SJCRH30 (cell line): Measurements from ENCODE around the gene CTNNA1. TPM values are rescaled to one million over a fixed set of nuclear protein-coding genes. Genes with fewer than 3 reads are reported as not detected.
A peak's percentile ranks its signal among the peaks of the same experiment; 100 is the strongest.
"Not testable (repeated sequence)": the region's sequence is repeated elsewhere in the genome, so short reads cannot be mapped to it uniquely, and the experiment has no call there.

ENCODE experiments used
- DNase-seq, 2 experiments: peaks; one replicate each; pipeline ENCODE4 v3.0.0-alpha.2; 2015 to 2020
- H3K27ac ChIP-seq: fragments of 250-450 bp; sonication (Bioruptor Pico); 2 replicates; pipeline ENCODE4 v1.5.1; 2020; ENCODE audit warnings: mild to moderate bottlenecking, moderate library complexity
- H3K27me3 ChIP-seq: fragments of 250-450 bp; sonication (Bioruptor Pico); 2 replicates; pipeline ENCODE4 v1.5.1; 2020; ENCODE audit warnings: mild to moderate bottlenecking, moderate library complexity
- H3K36me3 ChIP-seq: fragments of 250-450 bp; sonication (Bioruptor Pico); 2 replicates; pipeline ENCODE4 v1.5.1; 2020; ENCODE audit warnings: mild to moderate bottlenecking, moderate library complexity
- H3K4me1 ChIP-seq: fragments of 250-450 bp; sonication (Bioruptor Pico); 2 replicates; pipeline ENCODE4 v1.5.1; 2020; ENCODE audit warnings: mild to moderate bottlenecking, moderate library complexity
- H3K4me3 ChIP-seq: fragments of 250-450 bp; sonication (Bioruptor Pico); 2 replicates; pipeline ENCODE4 v1.5.1; 2020; ENCODE audit warnings: mild to moderate bottlenecking, moderate library complexity
- H3K9me3 ChIP-seq: fragments of 250-450 bp; sonication (Bioruptor Pico); replicated peaks from 2 replicates; pipeline ENCODE4 v1.5.1; 2020; ENCODE audit warnings: mild to moderate bottlenecking, moderate library complexity
- total RNA-seq: library from RNA; depleted of rRNA; stranded (reverse); fragments of >200 nt; shearing (Covaris generic); gene quantifications from 2 replicates; pipeline ENCODE4 v1.2.3, GENCODE V29; 2014

CTNNA1 gene
- total RNA-seq, 1 experiment from 2014 or later: 153 TPM

GRCh38 chr5:138717399-138717798, 35.8 kb upstream of the CTNNA1 start:
- no peaks in the 10 kb centered on the region for H3K36me3 ChIP-seq
- H3K27me3 ChIP-seq: no peaks in the 10 kb centered on the region
- no peaks in the 10 kb centered on the region for H3K9me3 ChIP-seq
- H3K27ac ChIP-seq: no peak overlapping the region
- H3K4me1 ChIP-seq: peaks cover 14% of the 10 kb centered on the region
- DNase-seq: no peak
- no peak overlapping the region for H3K4me3 ChIP-seq

GRCh38 chr5:138719811-138720210, 33.4 kb upstream of the CTNNA1 start:
- Histone ChIP-seq H3K36me3 (no peaks in the 10 kb centered on the region), H3K4me1 (peaks cover 14% of the 10 kb centered on the region), H3K9me3 (no peaks in the 10 kb centered on the region), H3K4me3 (no peak overlapping the region), H3K27me3 (no peaks in the 10 kb centered on the region), H3K27ac (no peak overlapping the region)
- DNase-seq: no peak

DNA sequence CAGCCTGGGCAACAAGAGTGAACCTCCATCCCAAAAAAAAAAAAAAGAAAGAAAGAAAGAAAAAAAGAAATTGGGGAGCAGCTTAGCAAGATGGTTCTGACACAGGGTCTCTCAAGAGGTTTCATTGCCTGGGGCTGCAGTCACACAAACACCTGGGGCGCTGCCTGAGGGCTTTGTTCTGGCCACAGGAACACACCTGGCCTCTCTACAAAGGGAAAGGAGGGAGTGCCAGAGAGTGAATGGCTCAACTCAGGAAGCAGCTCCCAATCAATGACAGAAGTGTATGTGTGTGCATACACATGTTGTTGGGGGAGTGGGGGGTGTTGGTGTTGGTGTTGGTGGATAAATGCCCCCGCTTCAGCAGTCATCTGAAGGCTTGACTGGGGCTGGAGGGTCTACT, 32.4 kb upstream of the CTNNA1 start:
- Histone ChIP-seq H3K27ac (no peak overlapping the region), H3K9me3 (no peaks in the 10 kb centered on the region), H3K4me1 (peaks cover 12% of the 10 kb centered on the region), H3K27me3 (no peaks in the 10 kb centered on the region), H3K4me3 (no peak overlapping the region), H3K36me3 (no peaks in the 10 kb centered on the region)
- no peak for DNase-seq

DNA sequence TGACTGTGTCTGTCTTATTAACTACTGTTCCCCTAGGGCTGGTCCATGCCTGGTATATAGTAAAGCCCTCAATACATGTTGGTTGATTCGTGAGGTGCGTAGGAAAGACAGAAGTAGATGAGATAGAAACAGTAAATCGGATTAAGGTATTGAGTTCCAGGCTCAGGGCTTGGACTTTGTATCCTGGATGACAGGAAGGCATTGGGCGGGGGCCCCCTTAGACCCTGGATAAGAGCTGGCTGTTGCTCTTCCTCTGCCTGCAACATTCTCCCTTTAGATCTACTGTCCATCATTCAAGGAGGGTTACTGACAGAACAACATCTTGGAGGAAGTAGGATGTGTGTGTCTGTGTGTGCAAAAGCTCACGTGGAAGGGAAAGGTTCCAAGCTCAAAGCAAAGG, 31.2 kb upstream of the CTNNA1 start:
- DNase-seq: no peak
- Histone ChIP-seq H3K4me1 (peaks cover 2% of the 10 kb centered on the region), H3K4me3 (no peak overlapping the region), H3K36me3 (no peaks in the 10 kb centered on the region), H3K27me3 (no peaks in the 10 kb centered on the region), H3K9me3 (no peaks in the 10 kb centered on the region), H3K27ac (no peak overlapping the region)

DNA sequence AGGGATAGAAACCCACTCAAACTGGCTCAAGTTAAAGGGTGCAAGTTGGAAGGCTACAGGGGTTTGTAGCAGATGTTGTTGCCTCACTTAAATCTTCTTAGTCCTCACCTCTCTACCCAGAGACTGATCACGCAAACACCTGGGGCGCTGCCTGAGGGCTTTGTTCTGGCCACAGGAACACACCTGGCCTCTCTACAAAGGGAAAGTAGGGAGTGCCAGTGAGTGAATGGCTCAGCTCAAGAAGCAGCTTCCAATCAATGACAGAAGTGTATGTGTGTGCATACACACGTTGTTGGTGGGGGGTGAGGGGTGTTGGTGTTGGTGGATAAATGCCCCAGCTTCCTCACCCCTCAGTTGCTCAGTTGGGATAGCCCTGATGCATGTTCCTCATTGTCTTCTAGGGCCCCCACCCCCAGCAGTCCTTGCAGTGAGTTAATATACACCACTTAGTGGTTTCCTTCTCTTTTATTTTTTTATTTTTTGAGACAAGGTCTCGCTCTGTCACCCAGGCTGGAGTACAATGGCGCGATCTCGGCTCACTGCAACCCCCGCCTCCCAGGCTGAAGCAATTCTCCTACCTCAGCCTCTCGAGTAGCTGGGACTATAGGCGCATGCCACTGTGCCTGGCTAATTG, 30.6 kb upstream of the CTNNA1 start:
- Histone ChIP-seq H3K36me3 (no peaks in the 10 kb centered on the region), H3K27me3 (no peaks in the 10 kb centered on the region), H3K27ac (no peak overlapping the region), H3K4me1 (no peaks in the 10 kb centered on the region), H3K4me3 (no peak overlapping the region), H3K9me3 (no peaks in the 10 kb centered on the region)
- DNase-seq: no peak

GRCh38 chr5:138724470-138725146, 28.6 kb upstream of the CTNNA1 start:
- no peaks in the 10 kb centered on the region for H3K27me3 ChIP-seq
- H3K4me3 ChIP-seq: no peak overlapping the region
- H3K4me1 ChIP-seq: no peaks in the 10 kb centered on the region
- no peak overlapping the region for H3K27ac ChIP-seq
- no peaks in the 10 kb centered on the region for H3K9me3 ChIP-seq
- no peak for DNase-seq
- H3K36me3 ChIP-seq: no peaks in the 10 kb centered on the region

DNA sequence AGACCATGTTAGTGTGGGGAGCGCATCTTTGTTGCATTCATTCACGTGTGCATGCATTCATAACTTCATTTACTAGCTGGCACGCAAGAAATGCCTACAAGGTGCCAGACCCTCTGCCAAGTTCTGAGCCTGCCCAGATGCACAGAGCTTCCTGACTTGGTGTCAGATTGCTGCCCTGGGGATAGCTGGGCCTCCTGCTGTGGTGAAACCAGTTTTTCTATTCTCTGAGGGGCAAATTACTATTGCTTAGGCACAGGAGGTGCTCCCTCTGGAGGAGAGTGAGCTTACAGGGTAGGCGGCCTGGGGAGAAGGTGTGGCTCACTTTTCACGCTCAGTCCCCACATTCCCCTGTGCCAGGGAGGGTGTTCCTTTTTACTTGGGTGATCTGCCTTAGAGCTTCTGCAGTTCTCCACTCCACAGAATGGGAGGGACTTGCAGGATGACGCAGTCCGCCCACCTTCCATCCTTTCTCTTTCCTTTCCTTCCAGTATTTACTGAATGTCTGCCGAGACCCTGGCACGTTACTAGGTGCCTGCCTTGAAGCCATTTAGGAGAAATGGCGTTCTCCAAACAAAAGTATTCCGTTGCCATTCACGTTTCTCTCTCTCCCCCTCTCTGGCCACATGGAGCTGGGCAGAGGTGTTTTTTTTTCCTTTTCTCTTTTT, 27.9 kb upstream of the CTNNA1 start:
- Histone ChIP-seq H3K27ac (no peak overlapping the region), H3K36me3 (no peaks in the 10 kb centered on the region), H3K9me3 (no peaks in the 10 kb centered on the region), H3K27me3 (no peaks in the 10 kb centered on the region), H3K4me3 (no peak overlapping the region), H3K4me1 (no peaks in the 10 kb centered on the region)
- peak; percentile 36 to 62 for DNase-seq

DNA sequence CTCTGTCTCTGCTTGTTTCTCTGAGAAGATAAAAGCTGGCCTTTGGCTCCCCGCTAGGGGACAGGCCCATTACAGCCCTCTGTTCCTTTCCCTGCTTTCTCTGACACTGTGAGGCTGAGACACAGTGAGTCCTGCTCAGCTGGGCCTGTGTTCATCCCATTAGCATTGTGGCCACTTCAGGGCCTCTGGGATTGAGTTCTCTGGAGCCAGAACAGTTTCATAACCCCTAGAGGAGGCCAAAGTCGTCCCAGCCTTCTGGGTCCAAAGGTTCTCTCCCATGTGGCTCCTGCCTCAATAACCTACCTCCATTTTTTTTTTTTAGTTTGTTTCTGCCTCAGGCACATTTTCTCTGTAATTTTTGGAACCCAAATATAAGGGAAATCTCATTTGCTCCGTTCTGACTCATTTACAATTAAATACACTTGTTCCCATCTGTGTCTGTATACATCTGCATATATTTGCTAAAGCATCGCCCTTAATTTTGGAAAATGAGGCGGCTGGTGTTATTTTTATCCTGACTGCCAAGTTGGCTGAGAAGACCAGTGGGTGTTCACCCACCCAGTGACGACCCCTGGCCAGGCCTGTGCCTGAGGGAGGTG, 27.3 kb upstream of the CTNNA1 start:
- Histone ChIP-seq H3K9me3 (no peaks in the 10 kb centered on the region), H3K27me3 (no peaks in the 10 kb centered on the region), H3K36me3 (no peaks in the 10 kb centered on the region), H3K4me3 (no peak overlapping the region), H3K27ac (no peak overlapping the region), H3K4me1 (no peaks in the 10 kb centered on the region)
- DNase-seq: peak in 1 of 2 experiments; percentile 18

- Histone ChIP-seq H3K4me3 (no peak overlapping the region), H3K27me3 (no peaks in the 10 kb centered on the region), H3K36me3 (no peaks in the 10 kb centered on the region), H3K9me3 (no peaks in the 10 kb centered on the region), H3K27ac (no peak overlapping the region), H3K4me1 (no peaks in the 10 kb centered on the region)
- no peak for DNase-seq
Measured at GRCh38 chr5:138726848-138727247, 26.4 kb upstream of the CTNNA1 start.

DNA sequence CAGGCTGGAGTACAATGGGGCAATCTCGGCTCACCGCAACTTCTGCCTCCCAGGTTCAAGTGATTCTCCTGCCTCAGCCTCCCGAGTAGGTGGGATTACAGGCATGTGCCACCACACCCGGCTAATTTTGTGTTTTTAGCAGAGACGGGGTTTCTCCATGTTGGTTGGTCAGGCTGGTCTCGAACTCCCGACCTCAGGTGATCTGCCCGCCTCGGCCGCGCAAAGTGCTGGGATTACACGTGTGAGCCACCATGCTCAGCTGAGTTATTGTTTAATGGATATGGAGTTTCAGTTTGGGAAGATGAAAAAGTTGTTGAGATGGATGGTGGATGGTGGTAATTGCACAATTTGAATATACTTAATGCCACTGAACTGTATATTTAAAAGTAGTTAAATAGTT, 22.7 kb upstream of the CTNNA1 start:
- DNase-seq, H3K27ac ChIP-seq, H3K9me3 ChIP-seq, H3K4me1 ChIP-seq, H3K4me3 ChIP-seq, H3K27me3 ChIP-seq, H3K36me3 ChIP-seq: not testable (repeated sequence)

DNA sequence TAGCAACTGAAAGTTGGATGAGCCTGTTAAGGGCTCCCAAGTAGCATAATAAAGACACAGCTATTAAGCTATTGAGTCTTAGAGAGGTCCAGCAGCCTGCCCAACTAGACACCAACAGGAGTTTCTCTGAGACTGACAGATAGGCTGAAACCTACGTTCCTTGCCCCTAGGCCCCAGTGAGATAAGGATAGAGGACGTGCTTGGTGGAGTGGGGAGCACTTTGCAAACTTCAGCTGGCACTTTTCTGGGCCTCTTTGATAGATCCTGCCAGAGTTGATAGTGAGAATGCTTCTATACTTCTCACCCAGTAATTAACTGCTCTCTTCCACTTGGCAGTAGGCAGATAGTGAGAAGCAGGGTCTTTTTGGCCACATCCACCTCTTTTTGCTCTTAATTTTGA, 20.8 kb upstream of the CTNNA1 start:
- Histone ChIP-seq H3K4me3 (no peak overlapping the region), H3K27me3 (no peaks in the 10 kb centered on the region), H3K9me3 (no peaks in the 10 kb centered on the region), H3K27ac (no peak overlapping the region), H3K4me1 (no peaks in the 10 kb centered on the region), H3K36me3 (no peaks in the 10 kb centered on the region)
- no peak for DNase-seq

- H3K27ac ChIP-seq: no peak overlapping the region
- H3K36me3 ChIP-seq: no peaks in the 10 kb centered on the region
- H3K27me3 ChIP-seq: no peaks in the 10 kb centered on the region
- H3K4me3 ChIP-seq: no peak overlapping the region
- no peaks in the 10 kb centered on the region for H3K9me3 ChIP-seq
- DNase-seq: no peak
- no peaks in the 10 kb centered on the region for H3K4me1 ChIP-seq
Measured at GRCh38 chr5:138732933-138733332, 20.3 kb upstream of the CTNNA1 start.

DNA sequence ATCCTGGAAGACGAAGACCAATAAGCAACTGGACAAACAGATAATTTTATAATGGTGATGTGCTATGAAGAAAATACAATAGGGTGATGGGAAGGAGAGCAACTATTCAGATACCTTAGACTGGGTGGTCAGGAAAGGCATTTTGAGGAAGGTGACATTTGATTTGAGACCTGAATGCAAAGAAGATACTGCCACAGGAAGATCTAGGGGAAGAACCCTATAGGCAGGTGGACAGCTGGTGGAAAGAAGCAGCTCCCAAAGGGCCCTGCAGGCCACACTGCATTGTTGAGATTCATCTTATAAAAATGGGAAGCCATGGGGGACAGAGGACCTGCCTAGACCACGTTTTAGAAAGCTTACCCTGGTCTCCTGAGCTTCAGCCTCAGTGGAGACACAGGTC, 19.7 kb upstream of the CTNNA1 start:
- Histone ChIP-seq H3K27me3 (no peaks in the 10 kb centered on the region), H3K4me3 (no peak overlapping the region), H3K36me3 (no peaks in the 10 kb centered on the region), H3K27ac (no peak overlapping the region), H3K4me1 (no peaks in the 10 kb centered on the region), H3K9me3 (no peaks in the 10 kb centered on the region)
- no peak for DNase-seq

DNA sequence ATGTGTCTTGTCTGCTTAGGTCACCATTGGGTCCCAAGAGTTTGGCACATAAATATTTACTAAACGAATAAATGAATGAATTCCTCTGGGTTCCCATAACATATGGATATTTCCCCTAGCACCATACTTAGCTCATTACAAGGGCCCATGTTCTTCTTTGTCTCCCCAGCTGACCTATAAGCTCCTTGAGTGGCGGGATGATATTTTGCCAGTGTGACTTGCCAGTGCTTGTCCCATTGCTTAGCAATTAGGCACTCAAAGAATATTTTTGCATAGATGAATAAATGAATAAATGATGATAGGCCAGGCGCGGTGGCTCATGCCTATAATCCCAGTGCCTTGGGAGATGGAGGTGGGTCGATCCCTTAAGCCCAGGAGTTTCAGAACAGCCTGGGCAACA, 16.9 kb upstream of the CTNNA1 start:
- no peaks in the 10 kb centered on the region for H3K36me3 ChIP-seq
- no peak for DNase-seq
- no peaks in the 10 kb centered on the region for H3K9me3 ChIP-seq
- H3K27me3 ChIP-seq: no peaks in the 10 kb centered on the region
- no peak overlapping the region for H3K27ac ChIP-seq
- H3K4me1 ChIP-seq: no peaks in the 10 kb centered on the region
- H3K4me3 ChIP-seq: no peak overlapping the region

- Histone ChIP-seq H3K4me1 (no peaks in the 10 kb centered on the region), H3K36me3 (no peaks in the 10 kb centered on the region), H3K27me3 (no peaks in the 10 kb centered on the region), H3K27ac (no peak overlapping the region), H3K9me3 (no peaks in the 10 kb centered on the region), H3K4me3 (no peak overlapping the region)
- DNase-seq: no peak
Measured at GRCh38 chr5:138737494-138738265, 15.5 kb upstream of the CTNNA1 start.
